ENCODE measurements around the gene ZC3H18.

The ZC3H18 gene

DNA sequence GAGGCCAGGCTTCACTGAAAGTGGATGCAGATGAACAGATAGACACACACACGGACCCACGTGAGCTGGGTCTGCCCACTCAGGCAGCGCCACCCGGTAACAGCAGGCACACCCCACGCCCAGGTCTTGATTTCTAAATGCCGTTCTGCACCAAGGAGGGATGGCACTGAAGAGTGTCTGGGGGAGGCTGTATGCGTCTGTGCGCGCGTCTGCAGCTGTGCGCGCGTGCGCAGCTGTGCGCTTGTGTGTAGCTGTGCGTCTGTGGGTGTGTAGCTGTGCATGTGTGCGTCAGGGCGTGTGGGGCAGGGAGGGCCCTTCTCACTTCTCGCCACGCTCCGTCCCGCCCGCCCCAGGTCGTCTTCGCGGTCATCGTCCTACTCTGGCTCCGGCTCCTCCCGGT is 52.7 kb downstream of the ZC3H18 start:
- TF ChIP-seq POLR2AphosphoS5 (IDR thresholded peaks at IDR 0.05; ENCODE audit: low read depth, low read length), result no peak
- no peak for TF ChIP-seq TAF1 (IDR thresholded peaks at IDR 0.05; ENCODE audit: borderline replicate concordance, low read depth, low read length)
- no peak for TF ChIP-seq POLR2A (IDR thresholded peaks at IDR 0.05; ENCODE audit: low read depth, low read length)
- no peak for FAIRE-seq
- DNase-seq (ENCODE audit: insufficient read length), result no peak

DNA sequence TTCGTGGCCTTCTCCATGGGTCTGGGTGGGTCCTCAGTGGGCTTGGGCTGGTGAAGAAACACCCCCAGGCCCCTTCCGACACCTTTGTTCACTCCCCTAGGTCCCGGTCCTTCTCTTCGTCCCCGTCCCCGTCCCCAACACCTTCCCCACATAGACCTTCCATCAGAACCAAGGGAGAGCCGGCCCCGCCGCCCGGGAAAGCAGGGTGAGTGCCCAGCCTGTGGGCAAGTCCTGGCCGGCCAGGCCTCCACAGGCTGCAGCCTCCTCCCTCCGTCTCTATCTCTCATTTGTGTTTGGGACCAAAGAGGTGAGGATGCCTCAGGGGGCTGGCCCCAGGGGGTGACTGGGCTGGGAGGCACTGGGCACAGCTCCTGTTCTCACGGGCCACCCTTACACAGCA is 53.7 kb downstream of the ZC3H18 start:
- no peak for FAIRE-seq
- DNase-seq (ENCODE audit: insufficient read length), result no peak
- no peak for TF ChIP-seq POLR2AphosphoS5 (IDR thresholded peaks at IDR 0.05; ENCODE audit: low read depth, low read length)
- no peak for TF ChIP-seq TAF1 (IDR thresholded peaks at IDR 0.05; ENCODE audit: borderline replicate concordance, low read depth, low read length)
- no peak for TF ChIP-seq POLR2A (IDR thresholded peaks at IDR 0.05; ENCODE audit: low read depth, low read length)

- no peak for FAIRE-seq
- DNase-seq (ENCODE audit: insufficient read length), result no peak
These were observed 54.3 kb downstream of the ZC3H18 start for GRCh38 chr16:88624481-88624880.

DNA sequence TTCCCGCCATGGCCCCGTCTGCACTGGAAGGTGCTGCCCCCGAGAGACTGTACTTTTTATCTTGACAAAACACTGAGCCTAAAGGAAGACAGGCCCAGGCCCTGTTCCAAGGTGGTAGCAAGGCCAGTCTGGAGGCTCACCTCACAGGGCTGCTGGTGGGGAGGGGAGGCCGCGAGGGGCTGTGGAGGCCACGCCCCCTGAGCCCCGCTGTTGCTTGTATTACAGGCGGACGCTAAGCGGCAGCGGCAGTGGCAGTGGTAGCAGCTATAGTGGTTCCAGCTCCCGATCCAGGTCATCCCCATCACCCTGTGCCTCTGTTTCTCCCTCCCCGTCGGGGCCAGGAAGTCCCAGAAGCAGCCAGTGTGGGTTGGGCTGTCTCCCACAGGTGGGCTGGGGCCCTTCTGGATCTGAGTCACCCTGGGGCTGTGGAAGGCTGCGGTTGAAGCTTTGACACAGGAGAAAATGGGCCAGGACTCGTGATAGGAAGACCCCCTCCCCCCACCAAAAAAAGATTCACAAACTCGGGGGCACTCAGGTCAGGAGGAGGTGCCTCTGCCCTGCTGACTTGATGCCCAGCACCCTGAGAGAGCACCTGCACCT is 54.9 kb downstream of the ZC3H18 start:
- TF ChIP-seq POLR2AphosphoS5 (IDR thresholded peaks at IDR 0.05; ENCODE audit: low read depth, low read length) (no peak), TAF1 (IDR thresholded peaks at IDR 0.05; ENCODE audit: borderline replicate concordance, low read depth, low read length) (no peak), POLR2A (IDR thresholded peaks at IDR 0.05; ENCODE audit: low read depth, low read length) (no peak)
- FAIRE-seq (no peak), DNase-seq (ENCODE audit: insufficient read length) (no peak)

More at GRCh38 chr16:88624481-88624880, 54.3 kb downstream of the ZC3H18 start:
- TF ChIP-seq POLR2AphosphoS5 (IDR thresholded peaks at IDR 0.05; ENCODE audit: low read depth, low read length) (no peak), POLR2A (IDR thresholded peaks at IDR 0.05; ENCODE audit: low read depth, low read length) (no peak), TAF1 (IDR thresholded peaks at IDR 0.05; ENCODE audit: borderline replicate concordance, low read depth, low read length) (no peak)

DNA sequence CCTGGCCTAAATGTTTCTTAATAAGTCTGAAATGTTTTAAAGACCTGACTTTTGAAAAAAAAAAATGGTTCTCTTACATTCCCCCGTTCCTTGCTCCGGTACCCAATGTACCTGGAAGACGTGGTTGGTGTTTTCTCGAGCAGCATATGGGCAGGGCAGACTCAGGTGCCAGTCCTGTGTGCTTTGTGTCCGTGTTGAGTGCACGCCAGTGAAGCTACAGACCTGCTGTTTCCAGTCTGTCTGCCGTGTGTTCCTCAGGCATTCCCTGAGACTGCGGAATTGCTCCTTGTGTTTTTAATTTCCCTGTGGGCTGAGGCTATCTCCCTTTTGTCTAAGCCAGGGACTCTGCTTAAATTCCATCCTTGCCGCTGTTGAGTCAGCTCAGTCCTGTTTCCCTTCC is 56.4 kb downstream of the ZC3H18 start:
- FAIRE-seq (no peak), DNase-seq (ENCODE audit: insufficient read length) (no peak)
- TF ChIP-seq POLR2AphosphoS5 (IDR thresholded peaks at IDR 0.05; ENCODE audit: low read depth, low read length) (no peak), TAF1 (IDR thresholded peaks at IDR 0.05; ENCODE audit: borderline replicate concordance, low read depth, low read length) (no peak), POLR2A (IDR thresholded peaks at IDR 0.05; ENCODE audit: low read depth, low read length) (no peak)

- no peak for TF ChIP-seq POLR2A (IDR thresholded peaks at IDR 0.05; ENCODE audit: low read depth, low read length)
- TF ChIP-seq POLR2AphosphoS5 (IDR thresholded peaks at IDR 0.05; ENCODE audit: low read depth, low read length), result no peak
- no peak for TF ChIP-seq TAF1 (IDR thresholded peaks at IDR 0.05; ENCODE audit: borderline replicate concordance, low read depth, low read length)
These were observed 57.6 kb downstream of the ZC3H18 start for GRCh38 chr16:88627531-88628411.

GRCh38 chr16:88628512-88628974 is 58.3 kb downstream of the ZC3H18 start:
- FAIRE-seq (no peak), DNase-seq (ENCODE audit: insufficient read length) (no peak)
- TF ChIP-seq TAF1 (IDR thresholded peaks at IDR 0.05; ENCODE audit: borderline replicate concordance, low read depth, low read length) (no peak), POLR2AphosphoS5 (IDR thresholded peaks at IDR 0.05; ENCODE audit: low read depth, low read length) (no peak), POLR2A (IDR thresholded peaks at IDR 0.05; ENCODE audit: low read depth, low read length) (no peak)

More at GRCh38 chr16:88627531-88628411, 57.6 kb downstream of the ZC3H18 start:
- FAIRE-seq, result no peak
- no peak for DNase-seq (ENCODE audit: insufficient read length)

GRCh38 chr16:88629835-88630234 is 59.6 kb downstream of the ZC3H18 start:
- FAIRE-seq (no peak), DNase-seq (ENCODE audit: insufficient read length) (no peak)
- no peak for TF ChIP-seq TAF1 (IDR thresholded peaks at IDR 0.05; ENCODE audit: borderline replicate concordance, low read depth, low read length)
- TF ChIP-seq POLR2A (IDR thresholded peaks at IDR 0.05; ENCODE audit: low read depth, low read length), result no peak
- TF ChIP-seq POLR2AphosphoS5 (IDR thresholded peaks at IDR 0.05; ENCODE audit: low read depth, low read length), result no peak

DNA sequence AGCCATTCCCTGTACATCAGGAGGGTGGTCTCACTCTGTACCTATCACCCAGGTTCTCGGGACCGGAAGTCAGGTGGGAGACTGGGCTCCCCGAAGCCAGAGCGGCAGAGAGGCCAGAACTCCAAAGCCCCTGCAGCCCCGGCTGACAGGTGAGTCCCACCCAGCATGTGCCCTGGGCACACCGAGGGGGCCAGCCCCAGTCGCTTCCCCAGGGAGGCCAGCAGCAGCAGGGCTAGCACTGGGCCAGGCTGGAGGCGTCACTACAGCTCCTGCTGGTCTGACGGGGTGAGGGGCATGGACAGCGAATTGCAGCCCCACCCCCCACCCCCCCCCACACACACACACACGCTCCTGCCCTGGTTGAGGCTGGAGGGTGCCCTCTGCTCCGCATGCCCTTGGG is 60.2 kb downstream of the ZC3H18 start:
- no peak for FAIRE-seq

GRCh38 chr16:88630941-88631340 is 60.7 kb downstream of the ZC3H18 start:
- DNase-seq (ENCODE audit: insufficient read length) (no peak), FAIRE-seq (no peak)
- TF ChIP-seq POLR2AphosphoS5 (IDR thresholded peaks at IDR 0.05; ENCODE audit: low read depth, low read length), result no peak
- no peak for TF ChIP-seq TAF1 (IDR thresholded peaks at IDR 0.05; ENCODE audit: borderline replicate concordance, low read depth, low read length)
- TF ChIP-seq POLR2A (IDR thresholded peaks at IDR 0.05; ENCODE audit: low read depth, low read length), result no peak

More for the DNA sequence above, 60.2 kb downstream of the ZC3H18 start:
- TF ChIP-seq TAF1 (IDR thresholded peaks at IDR 0.05; ENCODE audit: borderline replicate concordance, low read depth, low read length), result no peak
- TF ChIP-seq POLR2A (IDR thresholded peaks at IDR 0.05; ENCODE audit: low read depth, low read length), result no peak
- TF ChIP-seq POLR2AphosphoS5 (IDR thresholded peaks at IDR 0.05; ENCODE audit: low read depth, low read length), result no peak
- DNase-seq (ENCODE audit: insufficient read length), result no peak

- no peak for FAIRE-seq
- no peak for DNase-seq (ENCODE audit: insufficient read length)
- TF ChIP-seq POLR2A (IDR thresholded peaks at IDR 0.05; ENCODE audit: low read depth, low read length) (no peak), TAF1 (IDR thresholded peaks at IDR 0.05; ENCODE audit: borderline replicate concordance, low read depth, low read length) (no peak), POLR2AphosphoS5 (IDR thresholded peaks at IDR 0.05; ENCODE audit: low read depth, low read length) (no peak)
These were observed 61.2 kb downstream of the ZC3H18 start for GRCh38 chr16:88631384-88631783.

Data from GM12892 (cell line).